H9 (cell line): ENCODE measurements around the gene TMEM178B. TPM values are rescaled to one million over a fixed set of nuclear protein-coding genes. Genes with fewer than 3 reads are reported as not detected.

Experiments
- DNase-seq: peaks from one replicate; pipeline ENCODE4 v3.0.0-alpha.2; 2017
- H2AFZ ChIP-seq: one replicate; pipeline ENCODE4 v1.6.1; 2013; ENCODE audit warnings: mild to moderate bottlenecking, low read length, control low read depth, moderate library complexity
- H2AK5ac ChIP-seq: 2 replicates; pipeline ENCODE4 v1.6.1; 2013; ENCODE audit warnings: low read length, control low read depth, mixed read lengths; ENCODE audit not compliant: insufficient read length
- H2BK120ac ChIP-seq: one replicate; pipeline ENCODE4 v1.6.1; 2013; ENCODE audit warnings: low read depth, mild to moderate bottlenecking, low read length, control low read depth, inconsistent platforms; ENCODE audit not compliant: poor library complexity, severe bottlenecking
- H2BK12ac ChIP-seq: 2 replicates; pipeline ENCODE4 v1.6.1; 2013; ENCODE audit warnings: low read length, control low read depth, mixed read lengths, low read depth; ENCODE audit not compliant: insufficient read length
- H2BK15ac ChIP-seq: 2 replicates; pipeline ENCODE4 v1.6.1; 2013; ENCODE audit warnings: low read depth, low read length, control low read depth
- H2BK20ac ChIP-seq: one replicate; pipeline ENCODE4 v1.6.1; 2013; ENCODE audit warnings: low read depth, mild to moderate bottlenecking, low read length, control low read depth, inconsistent platforms; ENCODE audit not compliant: poor library complexity, severe bottlenecking
- H2BK5ac ChIP-seq: 2 replicates; pipeline ENCODE4 v1.6.1; 2013; ENCODE audit warnings: low read length, control low read depth, mixed read lengths; ENCODE audit not compliant: insufficient read length
- H3K14ac ChIP-seq: 2 replicates; pipeline ENCODE4 v1.6.1; 2013; ENCODE audit warnings: low read length, control low read depth; ENCODE audit not compliant: insufficient read depth
- H3K18ac ChIP-seq: 2 replicates; pipeline ENCODE4 v1.6.1; 2013; ENCODE audit warnings: low read depth, mild to moderate bottlenecking, mixed read lengths, low read length, control low read depth; ENCODE audit not compliant: insufficient read length
- H3K23ac ChIP-seq: 2 replicates; pipeline ENCODE4 v1.6.1; 2013; ENCODE audit warnings: low read length, control low read depth, mixed read lengths, low read depth; ENCODE audit not compliant: insufficient read length
- H3K23me2 ChIP-seq: 2 replicates; pipeline ENCODE4 v1.6.1; 2013; ENCODE audit warnings: low read depth, mild to moderate bottlenecking, mixed read lengths, low read length, control low read depth; ENCODE audit not compliant: insufficient read length, poor library complexity, severe bottlenecking
- H3K27ac ChIP-seq: 2 replicates; pipeline ENCODE4 v1.5.1; 2013; ENCODE audit warnings: low read length, control low read depth, mixed read lengths, low read depth; ENCODE audit not compliant: insufficient read length
- H3K27me3 ChIP-seq: 2 replicates; pipeline ENCODE4 v1.6.1; 2013; ENCODE audit warnings: low read length, control low read depth, inconsistent platforms; ENCODE audit not compliant: insufficient read depth
- H3K4ac ChIP-seq: 2 replicates; pipeline ENCODE4 v1.6.1; 2013; ENCODE audit warnings: low read depth, mild to moderate bottlenecking, control low read depth, inconsistent platforms, low read length, moderate library complexity
- H3K4me1 ChIP-seq: 2 replicates; pipeline ENCODE4 v1.6.1; 2013; ENCODE audit warnings: low read length, control low read depth, inconsistent platforms; ENCODE audit not compliant: insufficient read depth
- H3K4me2 ChIP-seq: 2 replicates; pipeline ENCODE4 v1.6.1; 2013; ENCODE audit warnings: low read length, control low read depth, mixed read lengths; ENCODE audit not compliant: insufficient read length, insufficient read depth
- H3K56ac ChIP-seq: 2 replicates; pipeline ENCODE4 v1.6.1; 2013; ENCODE audit warnings: low read depth, mild to moderate bottlenecking, mixed read lengths, low read length, control low read depth; ENCODE audit not compliant: insufficient read length
- H3K79me1 ChIP-seq: 2 replicates; pipeline ENCODE4 v1.6.1; 2013; ENCODE audit warnings: low read depth, mild to moderate bottlenecking, moderate library complexity, low read length, control low read depth, inconsistent platforms; ENCODE audit not compliant: insufficient read depth, poor library complexity, severe bottlenecking
- H3K79me2 ChIP-seq: 2 replicates; pipeline ENCODE4 v1.6.1; 2013; ENCODE audit warnings: low read length, control low read depth, inconsistent platforms; ENCODE audit not compliant: insufficient read depth
- H3K9ac ChIP-seq: 2 replicates; pipeline ENCODE4 v1.6.1; 2013; ENCODE audit warnings: low read length, control low read depth, mixed read lengths; ENCODE audit not compliant: insufficient read length; ENCODE audit errors: extremely low read depth
- H3K9me3 ChIP-seq: one replicate; pipeline ENCODE4 v1.6.1; 2013; ENCODE audit warnings: low read depth, low read length, inconsistent platforms; ENCODE audit not compliant: control insufficient read depth
- H3T11ph ChIP-seq: one replicate; pipeline ENCODE4 v1.6.1; 2013; ENCODE audit warnings: mild to moderate bottlenecking, low read length, control low read depth, inconsistent platforms
- H4K20me1 ChIP-seq: one replicate; pipeline ENCODE4 v1.6.1; 2013; ENCODE audit not compliant: control insufficient read depth, insufficient read length, insufficient read depth
- H4K5ac ChIP-seq: 2 replicates; pipeline ENCODE4 v1.6.1; 2013; ENCODE audit warnings: low read depth, mild to moderate bottlenecking, mixed read lengths, low read length, control low read depth; ENCODE audit not compliant: insufficient read length
- H4K8ac ChIP-seq: replicated peaks from 2 replicates; pipeline ENCODE4 v1.6.1; 2013; ENCODE audit warnings: low read length, control low read depth, mixed read lengths, low read depth; ENCODE audit not compliant: insufficient read length
- H4K91ac ChIP-seq: 2 replicates; pipeline ENCODE4 v1.6.1; 2013; ENCODE audit warnings: low read depth, mild to moderate bottlenecking, moderate library complexity, mixed read lengths, low read length, control low read depth; ENCODE audit not compliant: insufficient read length
- H3K27ac Mint-ChIP-seq, 3 experiments: 2 replicates in 2 of 3; 3 replicates in 1 of 3; pipeline ENCODE4 v1.8.0; 2020 to 2021; ENCODE audit warnings: mixed read lengths in 3 of 3, mild to moderate bottlenecking in 1 of 3, moderate library complexity in 1 of 3
- H3K27me3 Mint-ChIP-seq: 2 replicates; pipeline ENCODE4 v1.8.0; 2021; ENCODE audit warnings: low read depth, mild to moderate bottlenecking, moderate library complexity, mixed read lengths
- H3K36me3 Mint-ChIP-seq, 3 experiments: 2 replicates in 2 of 3; 3 replicates in 1 of 3; pipeline ENCODE4 v1.8.0; 2020 to 2021; ENCODE audit warnings: low read depth in 3 of 3, mixed read lengths in 3 of 3; ENCODE audit not compliant: insufficient read depth in 1 of 3
- H3K4me1 Mint-ChIP-seq, 2 experiments: 2 replicates each; pipeline ENCODE4 v1.8.0; 2020; ENCODE audit warnings: mixed read lengths in 2 of 2
- H3K4me3 Mint-ChIP-seq, 2 experiments: 2 replicates in 1 of 2; 3 replicates in 1 of 2; pipeline ENCODE4 v1.8.0; 2020 to 2021; ENCODE audit warnings: mild to moderate bottlenecking in 2 of 2, mixed read lengths in 2 of 2, moderate library complexity in 1 of 2
- H3K9me3 Mint-ChIP-seq, 2 experiments: 2 replicates in 1 of 2; 3 replicates in 1 of 2; pipeline ENCODE4 v1.8.0; 2020; ENCODE audit warnings: mild to moderate bottlenecking in 2 of 2, mixed read lengths in 2 of 2, moderate library complexity in 1 of 2
- CTCF ChIP-seq: fragments of 200-600 bp; sonication (generic); conservative IDR thresholded peaks from 3 replicates; pipeline ENCODE4 v1.8.0; 2021; ENCODE audit warnings: antibody characterized with exemption, mild to moderate bottlenecking
- WGBS: extraction: QIAGEN DNeasy Blood & Tissue Kit; methylation state at CpG from one replicate; pipeline ENCODE4 v1.1.7; 2013; ENCODE audit warnings: missing lambda C conversion rate, low lambda C conversion rate, mixed read lengths; ENCODE audit not compliant: insufficient read length; ENCODE audit errors: extremely low coverage; 5-methylcytosine and 5-hydroxymethylcytosine counted together
- total RNA-seq: library from RNA; stranded (reverse); gene quantifications from 2 replicates; pipeline ENCODE4 v1.2.1, GENCODE V29; 2021

The TMEM178B gene
- total RNA-seq, 1 experiment from 2014 or later = 11.3 TPM

GRCh38 chr7:141045126-141045841, 28.6 kb upstream of the TMEM178B start:
- H3K36me3 Mint-ChIP-seq = no peaks in the 10 kb centered on the region
- no peak overlapping the region for H3K4me3 Mint-ChIP-seq
- no peak overlapping the region for H2AK5ac ChIP-seq
- H4K5ac ChIP-seq = no peak overlapping the region
- H3K4me1 ChIP-seq = no peaks in the 10 kb centered on the region
- no peak for TF ChIP-seq CTCF
- no peak overlapping the region for H4K91ac ChIP-seq
- H2BK5ac ChIP-seq = no peak overlapping the region
- H3K14ac ChIP-seq = no peak overlapping the region
- no peak overlapping the region for H2BK12ac ChIP-seq
- H2BK15ac ChIP-seq = no peak overlapping the region
- no peak overlapping the region for H3K9ac ChIP-seq
- peaks cover 0 to 6% of the 10 kb centered on the region in 2 experiments; a peak in 1 of 4 replicates for H3K4me1 Mint-ChIP-seq
- H3T11ph ChIP-seq = no peak overlapping the region
- H3K79me2 ChIP-seq = no peaks in the 10 kb centered on the region
- H4K20me1 ChIP-seq = no peaks in the 10 kb centered on the region
- H3K9me3 Mint-ChIP-seq = peaks cover 0 to 3% of the 10 kb centered on the region in 2 experiments; a peak in 2 of 5 replicates
- H3K9me3 ChIP-seq = no peaks in the 10 kb centered on the region
- no peak overlapping the region for H4K8ac ChIP-seq
- H3K18ac ChIP-seq = no peak overlapping the region
- no peak overlapping the region for H3K56ac ChIP-seq
- no peaks in the 10 kb centered on the region for H3K23me2 ChIP-seq
- H3K27ac ChIP-seq = no peak overlapping the region
- no peak overlapping the region for H2BK20ac ChIP-seq
- no peak for DNase-seq
- WGBS = no CpG with 5 or more reads among the region's 7 CpGs
- H3K4ac ChIP-seq = no peak overlapping the region
- H3K79me1 ChIP-seq = no peaks in the 10 kb centered on the region
- H2AFZ ChIP-seq = no peak overlapping the region
- no peak overlapping the region for H2BK120ac ChIP-seq
- no peak overlapping the region for H3K4me2 ChIP-seq
- no peaks in the 10 kb centered on the region for H3K27me3 ChIP-seq
- H3K23ac ChIP-seq = no peak overlapping the region
- H3K27me3 Mint-ChIP-seq = peaks cover 2% of the 10 kb centered on the region; the same call in 1 of the 2 replicates
- no peak overlapping the region for H3K27ac Mint-ChIP-seq
